HepG2 (cell line): Measurements from ENCODE around the gene VARS1. TPM values are rescaled to one million over a fixed set of nuclear protein-coding genes. Genes with fewer than 3 reads are reported as not detected.

Experiments used
- ETV5 ChIP-seq: IDR thresholded peaks from 2 replicates; pipeline ENCODE4 v1.6.1; 2018; ENCODE audit warnings: missing biosample characterization, missing genetic modification reagents, inconsistent platforms, borderline replicate concordance
- HCFC1 ChIP-seq: fragments of 150-350 bp; IDR thresholded peaks from 2 replicates; pipeline ENCODE4 v1.6.1; 2014; ENCODE audit warnings: low read depth, low read length
- MZF1 ChIP-seq: sonication (generic); formaldehyde crosslinking; IDR thresholded peaks from 2 replicates; pipeline ENCODE4 v1.8.1; 2023; ENCODE audit warnings: mild to moderate bottlenecking, missing genetic modification reagents, borderline replicate concordance
- NFKB2 ChIP-seq: sonication (generic); formaldehyde crosslinking; IDR thresholded peaks from 2 replicates; pipeline ENCODE4 v1.4.0; 2020; ENCODE audit warnings: missing genetic modification reagents, borderline replicate concordance
- NR2F6 ChIP-seq, 2 experiments: IDR thresholded peaks; 2 replicates each; pipeline ENCODE4 v1.6.1; 2016; ENCODE audit warnings: antibody characterized with exemption in 1 of 2, mild to moderate bottlenecking in 1 of 2
- PPARG ChIP-seq: conservative IDR thresholded peaks from 2 replicates; pipeline ENCODE4 v1.6.1; 2016; ENCODE audit warnings: missing biosample characterization, missing genetic modification reagents
- TARDBP ChIP-seq: sonication (generic); formaldehyde crosslinking; IDR thresholded peaks from 2 replicates; pipeline ENCODE4 v1.8.0; 2022; ENCODE audit warnings: mild to moderate bottlenecking, missing genetic modification reagents
- XBP1 ChIP-seq: sonication (generic); formaldehyde crosslinking; IDR thresholded peaks from 2 replicates; pipeline ENCODE4 v1.5.0; 2020; ENCODE audit warnings: missing genetic modification reagents
- ZNF232 ChIP-seq: sonication (generic); formaldehyde crosslinking; IDR thresholded peaks from 2 replicates; pipeline ENCODE4 v1.4.0; 2020; ENCODE audit warnings: missing genetic modification reagents, borderline replicate concordance
- ZNF263 ChIP-seq: sonication (generic); formaldehyde crosslinking; IDR thresholded peaks from 2 replicates; pipeline ENCODE4 v1.4.0; 2020; ENCODE audit warnings: missing genetic modification reagents
- ZNF335 ChIP-seq: sonication (generic); formaldehyde crosslinking; IDR thresholded peaks from 2 replicates; pipeline ENCODE4 v1.4.0; 2020; ENCODE audit warnings: missing genetic modification reagents
- ZNF350 ChIP-seq: sonication (generic); formaldehyde crosslinking; IDR thresholded peaks from 2 replicates; pipeline ENCODE4 v1.4.0; 2020; ENCODE audit warnings: mild to moderate bottlenecking, low read depth, missing genetic modification reagents, borderline replicate concordance
- ZNF614 ChIP-seq: IDR thresholded peaks from 2 replicates; pipeline ENCODE4 v1.6.1; 2018; ENCODE audit warnings: missing biosample characterization, missing genetic modification reagents, inconsistent platforms, borderline replicate concordance
- ZNF747 ChIP-seq: sonication (generic); formaldehyde crosslinking; IDR thresholded peaks from 2 replicates; pipeline ENCODE4 v1.8.1; 2023; ENCODE audit warnings: missing genetic modification reagents, mild to moderate bottlenecking, borderline replicate concordance
- polyA plus RNA-seq, 8 experiments: library from polyadenylated mRNA; depleted of rRNA in 3 of 8; stranded (reverse) in 7 of 8; unstranded in 1 of 8; fragments of >200 nt; fragmentation: Illumina TruSeq in 4 of 8; extraction: Trizol in 4 of 8; gene quantifications; 2 replicates each; pipeline versions ENCODE4 v1.2.1 to v1.2.3, GENCODE V29; 2011 to 2016; ENCODE audit warnings: low read depth in 4 of 8, missing spikeins in 1 of 8, mixed read lengths in 1 of 8; ENCODE audit not compliant: insufficient read depth in 1 of 8
- total RNA-seq, 5 experiments: library from RNA; depleted of rRNA; stranded (reverse); fragments of >200 nt; fragmentation: Illumina TruSeq; extraction: Trizol; gene quantifications; 2 replicates each; pipeline ENCODE4 v1.2.3, GENCODE V29; 2016; ENCODE audit warnings: low read depth in 1 of 5
- TF ChIP-seq, protein P1 (sequence below): sonication (generic); formaldehyde crosslinking; IDR thresholded peaks from 2 replicates; pipeline ENCODE4 v1.4.0; 2020; ENCODE audit warnings: missing genetic modification reagents
- TF ChIP-seq, protein P2 (sequence below): sonication (generic); formaldehyde crosslinking; IDR thresholded peaks from 2 replicates; pipeline ENCODE4 v1.4.0; 2020; ENCODE audit warnings: missing genetic modification reagents
- TF ChIP-seq, protein P3 (sequence below): sonication (generic); formaldehyde crosslinking; IDR thresholded peaks from 2 replicates; pipeline ENCODE4 v1.8.1; 2023; ENCODE audit warnings: mild to moderate bottlenecking, inconsistent platforms, moderate library complexity, missing genetic modification reagents, borderline replicate concordance
- TF ChIP-seq, protein P4 (sequence below), 2 experiments: sonication (generic) in 1 of 2; formaldehyde crosslinking in 1 of 2; IDR thresholded peaks; 2 replicates each; pipeline versions ENCODE4 v1.4.0 to v1.6.1; 2018 to 2020; ENCODE audit warnings: missing genetic modification reagents in 2 of 2, borderline replicate concordance in 1 of 2, low read depth in 1 of 2, mild to moderate bottlenecking in 1 of 2, missing biosample characterization in 1 of 2
- TF ChIP-seq, protein P5 (sequence below): IDR thresholded peaks from 2 replicates; pipeline ENCODE4 v1.6.1; 2016; ENCODE audit warnings: mild to moderate bottlenecking

The VARS1 gene
- total and polyA plus RNA-seq, 2 of the 13 experiments (the other 11 are each of a cell fraction or from before 2014, with no cell fraction given), result 14.7 to 56.1 TPM

DNA sequence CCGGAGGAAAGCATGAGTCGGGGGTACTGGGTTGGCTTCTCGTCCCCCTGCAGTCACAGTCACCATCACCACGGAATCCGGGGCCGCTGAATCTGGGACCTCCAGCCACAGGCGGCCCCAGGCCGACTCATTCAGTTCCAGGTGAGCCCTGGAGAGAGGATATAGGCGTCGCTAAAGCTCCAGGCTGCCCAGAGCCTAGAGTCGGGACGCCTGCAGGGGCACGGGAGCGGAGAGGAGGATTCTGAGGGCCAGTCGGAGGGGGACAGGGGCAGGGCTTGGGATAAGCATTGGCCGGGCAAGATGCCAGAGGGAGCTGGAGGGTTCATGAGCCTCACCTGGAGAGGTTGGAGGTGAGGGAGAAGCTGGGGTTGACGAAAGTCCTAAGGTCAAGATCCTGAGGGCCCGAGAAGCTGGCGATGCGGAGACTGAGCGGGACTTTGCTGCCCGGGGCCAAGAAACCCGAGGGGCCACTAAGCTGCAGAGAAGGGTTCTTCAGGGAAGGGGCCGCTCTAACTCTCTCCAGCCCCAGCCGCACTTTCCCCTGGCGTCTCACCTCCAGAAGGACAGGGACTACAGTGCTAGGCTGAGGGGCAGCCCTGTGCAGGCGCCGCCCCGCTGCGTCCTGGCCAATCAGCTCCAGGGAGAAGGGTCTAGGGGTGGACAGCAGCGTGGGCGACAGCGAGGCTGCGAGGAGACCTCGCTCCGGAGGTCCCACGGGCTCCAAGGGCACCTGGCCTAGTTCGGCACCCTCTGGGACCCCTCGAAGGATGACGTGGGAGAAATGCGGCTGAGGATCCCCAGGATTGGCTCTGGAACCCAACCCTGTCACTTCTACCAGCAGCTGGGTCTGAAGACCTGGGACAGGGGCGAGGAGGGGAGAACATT, 29.4 kb downstream of the VARS1 start (continued):
- TF ChIP-seq ZNF335, result peak; percentile 77
- TF ChIP-seq, protein P1, sequence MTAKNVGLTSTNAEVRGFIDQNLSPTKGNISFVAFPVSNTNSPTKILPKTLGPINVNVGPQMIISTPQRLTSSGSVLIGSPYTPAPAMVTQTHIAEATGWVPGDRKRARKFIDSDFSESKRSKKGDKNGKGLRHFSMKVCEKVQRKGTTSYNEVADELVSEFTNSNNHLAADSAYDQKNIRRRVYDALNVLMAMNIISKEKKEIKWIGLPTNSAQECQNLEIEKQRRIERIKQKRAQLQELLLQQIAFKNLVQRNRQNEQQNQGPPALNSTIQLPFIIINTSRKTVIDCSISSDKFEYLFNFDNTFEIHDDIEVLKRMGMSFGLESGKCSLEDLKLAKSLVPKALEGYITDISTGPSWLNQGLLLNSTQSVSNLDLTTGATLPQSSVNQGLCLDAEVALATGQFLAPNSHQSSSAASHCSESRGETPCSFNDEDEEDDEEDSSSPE (CRISPR knock-in tag), result peak; percentile 53; the same call in 1 of the 2 replicates
- TF ChIP-seq, protein P2, sequence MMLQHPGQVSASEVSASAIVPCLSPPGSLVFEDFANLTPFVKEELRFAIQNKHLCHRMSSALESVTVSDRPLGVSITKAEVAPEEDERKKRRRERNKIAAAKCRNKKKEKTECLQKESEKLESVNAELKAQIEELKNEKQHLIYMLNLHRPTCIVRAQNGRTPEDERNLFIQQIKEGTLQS (CRISPR knock-in tag), result no peak
- TF ChIP-seq, protein P3, sequence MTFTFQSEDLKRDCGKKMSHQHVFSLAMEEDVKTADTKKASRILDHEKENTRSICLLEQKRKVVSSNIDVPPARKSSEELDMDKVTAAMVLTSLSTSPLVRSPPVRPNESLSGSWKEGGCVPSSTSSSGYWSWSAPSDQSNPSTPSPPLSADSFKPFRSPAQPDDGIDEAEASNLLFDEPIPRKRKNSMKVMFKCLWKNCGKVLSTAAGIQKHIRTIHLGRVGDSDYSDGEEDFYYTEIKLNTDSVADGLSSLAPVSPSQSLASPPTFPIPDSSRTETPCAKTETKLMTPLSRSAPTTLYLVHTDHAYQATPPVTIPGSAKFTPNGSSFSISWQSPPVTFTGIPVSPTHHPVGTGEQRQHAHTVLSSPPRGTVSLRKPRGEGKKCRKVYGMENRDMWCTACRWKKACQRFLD (CRISPR knock-in tag), result no peak
- TF ChIP-seq MZF1, result no peak
- TF ChIP-seq, protein P4, sequence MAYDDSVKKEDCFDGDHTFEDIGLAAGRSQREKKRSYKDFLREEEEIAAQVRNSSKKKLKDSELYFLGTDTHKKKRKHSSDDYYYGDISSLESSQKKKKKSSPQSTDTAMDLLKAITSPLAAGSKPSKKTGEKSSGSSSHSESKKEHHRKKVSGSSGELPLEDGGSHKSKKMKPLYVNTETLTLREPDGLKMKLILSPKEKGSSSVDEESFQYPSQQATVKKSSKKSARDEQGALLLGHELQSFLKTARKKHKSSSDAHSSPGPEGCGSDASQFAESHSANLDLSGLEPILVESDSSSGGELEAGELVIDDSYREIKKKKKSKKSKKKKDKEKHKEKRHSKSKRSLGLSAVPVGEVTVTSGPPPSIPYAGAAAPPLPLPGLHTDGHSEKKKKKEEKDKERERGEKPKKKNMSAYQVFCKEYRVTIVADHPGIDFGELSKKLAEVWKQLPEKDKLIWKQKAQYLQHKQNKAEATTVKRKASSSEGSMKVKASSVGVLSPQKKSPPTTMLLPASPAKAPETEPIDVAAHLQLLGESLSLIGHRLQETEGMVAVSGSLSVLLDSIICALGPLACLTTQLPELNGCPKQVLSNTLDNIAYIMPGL (CRISPR knock-in tag; IDR thresholded peaks at IDR 0.05; ENCODE audit: borderline replicate concordance in 1 of 2, low read depth in 1 of 2), result 0 out of 4 replicates have a peak, but pooled peaks of 1 of the 2 experiments have one; percentile 33
- TF ChIP-seq ZNF232 (CRISPR knock-in tag), result no peak
- peak; percentile 73; the same call in 1 of the 2 replicates for TF ChIP-seq ZNF614
- TF ChIP-seq ZNF747 (CRISPR knock-in tag), result 0 out of 2 replicates have a peak, but pooled peaks have one; percentile 26
- peak; percentile 84; the same call in 1 of the 2 replicates for TF ChIP-seq NFKB2
- TF ChIP-seq NR2F6 (IDR thresholded peaks at IDR 0.05), result no peak
- no peak for TF ChIP-seq NR2F6 (CRISPR knock-in tag; IDR thresholded peaks at IDR 0.05)
- TF ChIP-seq TARDBP, result no peak
- 0 out of 2 replicates have a peak, but pooled peaks have one; percentile 24 for TF ChIP-seq PPARG (CRISPR knock-in tag)
- peak; percentile 43; the same call in 1 of the 2 replicates for TF ChIP-seq ZNF263 (CRISPR knock-in tag)
- no peak for TF ChIP-seq HCFC1
- TF ChIP-seq, protein P5, sequence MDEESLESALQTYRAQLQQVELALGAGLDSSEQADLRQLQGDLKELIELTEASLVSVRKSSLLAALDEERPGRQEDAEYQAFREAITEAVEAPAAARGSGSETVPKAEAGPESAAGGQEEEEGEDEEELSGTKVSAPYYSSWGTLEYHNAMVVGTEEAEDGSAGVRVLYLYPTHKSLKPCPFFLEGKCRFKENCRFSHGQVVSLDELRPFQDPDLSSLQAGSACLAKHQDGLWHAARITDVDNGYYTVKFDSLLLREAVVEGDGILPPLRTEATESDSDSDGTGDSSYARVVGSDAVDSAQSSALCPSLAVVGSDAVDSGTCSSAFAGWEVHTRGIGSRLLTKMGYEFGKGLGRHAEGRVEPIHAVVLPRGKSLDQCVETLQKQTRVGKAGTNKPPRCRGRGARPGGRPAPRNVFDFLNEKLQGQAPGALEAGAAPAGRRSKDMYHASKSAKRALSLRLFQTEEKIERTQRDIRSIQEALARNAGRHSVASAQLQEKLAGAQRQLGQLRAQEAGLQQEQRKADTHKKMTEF (CRISPR knock-in tag), result 0 out of 2 replicates have a peak, but pooled peaks have one; percentile 39
- peak; percentile 44; the same call in 1 of the 2 replicates for TF ChIP-seq ETV5
- peak; percentile 60; the same call in 1 of the 2 replicates for TF ChIP-seq ZNF350
- TF ChIP-seq XBP1 (CRISPR knock-in tag), result no peak
